ENCODE results near the gene COL1A2. TPM values are rescaled to one million over a fixed set of nuclear protein-coding genes. Genes with fewer than 3 reads are reported as not detected.

COL1A2 gene
- total and polyA plus RNA-seq, 2 of the 8 experiments (the other 6 are each of a cell fraction or from before 2014, with no cell fraction given) = 45.2 to 87.2 TPM

DNA sequence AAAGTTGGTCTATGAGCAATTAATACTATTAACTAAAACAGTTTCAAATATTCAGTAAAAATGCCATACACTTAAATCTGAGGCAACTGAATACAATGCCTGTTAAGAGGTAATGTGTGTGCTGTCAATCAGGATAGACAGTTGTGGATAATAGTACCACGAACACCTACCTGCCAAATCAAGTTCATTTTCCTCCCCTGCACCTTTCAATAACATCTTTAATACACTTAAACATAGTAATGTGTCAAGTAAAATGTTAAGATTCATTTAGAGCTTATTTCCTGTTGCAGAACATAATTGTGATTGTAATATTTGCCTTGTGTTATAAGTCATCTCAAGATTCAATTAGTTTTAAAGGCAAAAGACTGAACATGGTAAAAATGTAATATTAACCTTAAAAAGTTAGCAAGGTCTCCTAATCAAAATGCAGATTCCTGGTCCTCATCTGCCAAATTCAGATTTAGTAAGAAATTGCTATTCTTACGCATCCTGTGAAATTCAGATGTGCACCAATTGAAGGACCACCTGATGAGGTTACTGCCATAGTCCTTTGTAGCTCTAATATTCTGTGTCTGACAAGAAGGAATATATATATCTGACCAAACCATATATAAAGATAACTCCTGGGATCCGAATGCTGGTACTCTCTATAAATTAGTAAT is 37.1 kb downstream of the COL1A2 start (continued):
- TF ChIP-seq TAF1 (IDR thresholded peaks at IDR 0.05; ENCODE audit: low read depth, low read length) (no peak), SP4 (IDR thresholded peaks at IDR 0.05; ENCODE audit: low read length) (no peak), RFX5 (IDR thresholded peaks at IDR 0.05; ENCODE audit: borderline replicate concordance, low read depth, low read length) (no peak)
